SU-DHL-6 (cell line): ENCODE measurements around the gene KRT82.

Experiments
- EZH2phosphoT487 ChIP-seq: fragments of 200-600 bp; sonication (generic), shearing (Covaris generic); conservative IDR thresholded peaks from 2 replicates; pipeline ENCODE4 v1.6.1; 2018; ENCODE audit warnings: mild to moderate bottlenecking, antibody characterized with exemption, low read length, moderate library complexity, mixed read lengths
- TF ChIP-seq, protein P1 (sequence below): fragments of 200-600 bp; sonication (generic); IDR thresholded peaks from one replicate; pipeline ENCODE4 v1.5.1; 2017; ENCODE audit warnings: antibody characterized with exemption, mild to moderate bottlenecking, low read length, moderate library complexity; ENCODE audit not compliant: insufficient read depth, poor library complexity, severe bottlenecking

DNA sequence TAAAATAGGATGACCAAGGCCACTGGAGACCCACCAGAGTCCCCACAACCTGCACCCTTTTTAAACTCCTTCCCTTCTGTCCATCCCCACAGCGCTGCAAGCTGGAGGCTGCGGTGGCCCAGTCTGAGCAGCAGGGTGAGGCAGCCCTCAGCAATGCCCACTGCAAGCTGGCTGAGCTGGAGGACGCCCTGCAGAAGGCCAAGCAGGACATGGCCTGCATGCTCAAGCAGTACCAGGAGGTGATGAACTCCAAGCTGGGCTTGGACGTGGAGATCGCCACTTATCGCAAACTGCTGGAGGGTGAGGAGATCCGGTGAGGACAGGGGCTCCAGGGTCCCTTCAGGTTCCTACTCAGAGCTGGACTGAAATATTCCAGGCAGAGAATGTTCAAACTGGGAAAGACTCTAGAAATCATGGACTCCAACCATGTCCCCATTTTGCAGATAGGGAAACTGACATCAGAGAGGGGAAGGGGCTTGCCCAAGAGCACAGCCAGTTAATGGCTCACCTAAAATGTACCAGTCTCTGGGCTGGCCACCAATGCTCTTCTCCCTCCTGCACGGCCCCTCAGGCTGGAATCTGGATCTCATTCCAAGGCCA, 56.0 kb downstream of the KRT82 start:
- TF ChIP-seq EZH2phosphoT487 = no peak
- TF ChIP-seq, protein P1, sequence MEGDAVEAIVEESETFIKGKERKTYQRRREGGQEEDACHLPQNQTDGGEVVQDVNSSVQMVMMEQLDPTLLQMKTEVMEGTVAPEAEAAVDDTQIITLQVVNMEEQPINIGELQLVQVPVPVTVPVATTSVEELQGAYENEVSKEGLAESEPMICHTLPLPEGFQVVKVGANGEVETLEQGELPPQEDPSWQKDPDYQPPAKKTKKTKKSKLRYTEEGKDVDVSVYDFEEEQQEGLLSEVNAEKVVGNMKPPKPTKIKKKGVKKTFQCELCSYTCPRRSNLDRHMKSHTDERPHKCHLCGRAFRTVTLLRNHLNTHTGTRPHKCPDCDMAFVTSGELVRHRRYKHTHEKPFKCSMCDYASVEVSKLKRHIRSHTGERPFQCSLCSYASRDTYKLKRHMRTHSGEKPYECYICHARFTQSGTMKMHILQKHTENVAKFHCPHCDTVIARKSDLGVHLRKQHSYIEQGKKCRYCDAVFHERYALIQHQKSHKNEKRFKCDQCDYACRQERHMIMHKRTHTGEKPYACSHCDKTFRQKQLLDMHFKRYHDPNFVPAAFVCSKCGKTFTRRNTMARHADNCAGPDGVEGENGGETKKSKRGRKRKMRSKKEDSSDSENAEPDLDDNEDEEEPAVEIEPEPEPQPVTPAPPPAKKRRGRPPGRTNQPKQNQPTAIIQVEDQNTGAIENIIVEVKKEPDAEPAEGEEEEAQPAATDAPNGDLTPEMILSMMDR = no peak
